Neural progenitor cell (in vitro differentiated cells): Measurements from ENCODE around the gene NIT1. TPM values are rescaled to one million over a fixed set of nuclear protein-coding genes. Genes with fewer than 3 reads are reported as not detected.

Experiments used
- DNase-seq: peaks from one replicate; pipeline ENCODE4 v3.0.0-alpha.2; 2016; ENCODE audit warnings: low spot score
- H2AFZ ChIP-seq: fragments of 200-600 bp; sonication (generic); replicated peaks from 2 replicates; pipeline ENCODE4 v1.6.1; 2016; ENCODE audit warnings: antibody characterized with exemption
- H3F3A ChIP-seq: fragments of 200-600 bp; sonication (generic); 2 replicates; pipeline ENCODE4 v1.6.1; 2016; ENCODE audit warnings: antibody characterized with exemption, low read depth
- H3K27ac ChIP-seq: fragments of 200-600 bp; sonication (generic); 2 replicates; pipeline ENCODE4 v1.5.1; 2016; ENCODE audit warnings: mild to moderate bottlenecking
- H3K27me3 ChIP-seq: fragments of 200-600 bp; sonication (generic); 2 replicates; pipeline ENCODE4 v1.6.1; 2016; ENCODE audit warnings: mild to moderate bottlenecking, moderate library complexity
- H3K36me3 ChIP-seq: fragments of 200-600 bp; sonication (generic); 2 replicates; pipeline ENCODE4 v1.5.1; 2016
- H3K4me1 ChIP-seq: fragments of 200-600 bp; sonication (generic); 2 replicates; pipeline ENCODE4 v1.6.1; 2016; ENCODE audit warnings: mixed run types
- H3K4me2 ChIP-seq: fragments of 200-600 bp; sonication (generic); 2 replicates; pipeline ENCODE4 v1.6.1; 2016
- H3K4me3 ChIP-seq: fragments of 200-600 bp; sonication (generic); 2 replicates; pipeline ENCODE4 v1.5.1; 2016
- H3K79me2 ChIP-seq: fragments of 200-600 bp; sonication (generic); 2 replicates; pipeline ENCODE4 v1.6.1; 2016; ENCODE audit warnings: low read depth
- H3K9ac ChIP-seq: fragments of 200-600 bp; sonication (generic); 2 replicates; pipeline ENCODE4 v1.6.1; 2016
- H3K9me3 ChIP-seq: fragments of 200-600 bp; sonication (generic); 2 replicates; pipeline ENCODE4 v1.5.1; 2016; ENCODE audit warnings: low read depth
- H4K20me1 ChIP-seq: fragments of 200-600 bp; sonication (generic); 2 replicates; pipeline ENCODE4 v1.6.1; 2016; ENCODE audit warnings: low read depth
- H3K27ac Mint-ChIP-seq: 3 replicates; pipeline ENCODE4 v1.8.0; 2021; ENCODE audit warnings: mixed read lengths
- H3K27me3 Mint-ChIP-seq: 2 replicates; pipeline ENCODE4 v1.8.0; 2022; ENCODE audit warnings: low read depth, mild to moderate bottlenecking, inconsistent platforms, moderate library complexity, mixed read lengths; ENCODE audit not compliant: insufficient read depth
- H3K36me3 Mint-ChIP-seq: 3 replicates; pipeline ENCODE4 v1.8.0; 2021; ENCODE audit warnings: mixed read lengths
- H3K4me1 Mint-ChIP-seq: 3 replicates; pipeline ENCODE4 v1.8.0; 2021; ENCODE audit warnings: mixed read lengths
- H3K4me3 Mint-ChIP-seq: 3 replicates; pipeline ENCODE4 v1.8.0; 2021; ENCODE audit warnings: mild to moderate bottlenecking, moderate library complexity, mixed read lengths
- H3K9me3 Mint-ChIP-seq: 3 replicates; pipeline ENCODE4 v1.8.0; 2020; ENCODE audit warnings: mixed read lengths
- CTCF ChIP-seq: fragments of 200-600 bp; sonication (generic); IDR thresholded peaks from 2 replicates; pipeline ENCODE4 v1.5.1; 2017; ENCODE audit warnings: antibody characterized with exemption, mild to moderate bottlenecking
- EZH2 ChIP-seq: fragments of 200-600 bp; sonication (generic); IDR thresholded peaks from 2 replicates; pipeline ENCODE4 v1.6.1; 2017; ENCODE audit warnings: antibody characterized with exemption, mild to moderate bottlenecking, moderate library complexity
- EZH2phosphoT487 ChIP-seq: fragments of 200-600 bp; sonication (generic); IDR thresholded peaks from 2 replicates; pipeline ENCODE4 v1.6.1; 2017; ENCODE audit warnings: antibody characterized with exemption
- total RNA-seq: library from RNA; depleted of rRNA; stranded (reverse); fragments of >200 nt; gene quantifications from 2 replicates; pipeline ENCODE4 v1.2.3, GENCODE V29; 2015; ENCODE audit warnings: low replicate concordance

Gene NIT1
- total RNA-seq, 1 donor from 2014 or later = 39.5 TPM

GRCh38 chr1:161130266-161130665, 12.4 kb downstream of the NIT1 start:
- no peak overlapping the region for H3K4me3 Mint-ChIP-seq

GRCh38 chr1:161131523-161132409, 13.9 kb downstream of the NIT1 start:
- no peaks in the 10 kb centered on the region for H3K36me3 ChIP-seq
- H3K27me3 ChIP-seq = no peaks in the 10 kb centered on the region
- peak overlapping the region; percentile 58 for H2AFZ ChIP-seq
- peaks cover 38% of the 10 kb centered on the region for H3F3A ChIP-seq
- H4K20me1 ChIP-seq = peaks cover 15% of the 10 kb centered on the region
- peak overlapping the region; percentile 90 for H3K4me2 ChIP-seq
- DNase-seq = peak; percentile 36
- H3K9ac ChIP-seq = peak overlapping the region; percentile 78
- no peaks in the 10 kb centered on the region for H3K27me3 Mint-ChIP-seq
- TF ChIP-seq EZH2phosphoT487 (no peak), EZH2 (no peak), CTCF (no peak)
- H3K79me2 ChIP-seq = peaks cover 73% of the 10 kb centered on the region
- H3K36me3 Mint-ChIP-seq = peaks cover 22% of the 10 kb centered on the region
- peak overlapping the region; percentile 95 for H3K27ac Mint-ChIP-seq
- H3K9me3 ChIP-seq = no peaks in the 10 kb centered on the region
- H3K4me3 ChIP-seq = peak overlapping the region; percentile 77
- peak overlapping the region; percentile 98 for H3K27ac ChIP-seq
- no peak overlapping the region for H3K4me3 Mint-ChIP-seq
- peaks cover 20% of the 10 kb centered on the region for H3K4me1 ChIP-seq
- H3K9me3 Mint-ChIP-seq = no peaks in the 10 kb centered on the region
- peaks cover 26% of the 10 kb centered on the region for H3K4me1 Mint-ChIP-seq

More at GRCh38 chr1:161130266-161130665, 12.4 kb downstream of the NIT1 start:
- DNase-seq = no peak
- H3K27ac ChIP-seq = no peak overlapping the region
- Mint-ChIP-seq H3K36me3 (peaks cover 26% of the 10 kb centered on the region), H3K9me3 (no peaks in the 10 kb centered on the region), H3K27me3 (no peaks in the 10 kb centered on the region), H3K27ac (no peak overlapping the region), H3K4me1 (peaks cover 28% of the 10 kb centered on the region)
- H3K4me3 ChIP-seq = peak overlapping the region; percentile 77
- peaks cover 20% of the 10 kb centered on the region for H3K4me1 ChIP-seq
- H3K36me3 ChIP-seq = no peaks in the 10 kb centered on the region
- H3K9me3 ChIP-seq = no peaks in the 10 kb centered on the region
- H3K9ac ChIP-seq = peak overlapping the region; percentile 6
- no peak overlapping the region for H2AFZ ChIP-seq
- peaks cover 38% of the 10 kb centered on the region for H3F3A ChIP-seq
- H3K79me2 ChIP-seq = peaks cover 86% of the 10 kb centered on the region
- peaks cover 22% of the 10 kb centered on the region for H4K20me1 ChIP-seq
- TF ChIP-seq EZH2 = no peak
- TF ChIP-seq EZH2phosphoT487 = no peak
- TF ChIP-seq CTCF = no peak
- no peaks in the 10 kb centered on the region for H3K27me3 ChIP-seq
- H3K4me2 ChIP-seq = peak overlapping the region; percentile 90

- peaks cover 20% of the 10 kb centered on the region for H3K4me1 ChIP-seq
- peaks cover 64% of the 10 kb centered on the region for H3K79me2 ChIP-seq
- H3K9me3 ChIP-seq = no peaks in the 10 kb centered on the region
- H2AFZ ChIP-seq = peak within 1 kb of the TSS; percentile 79
- Mint-ChIP-seq H3K4me3 (no peak within 1 kb of the TSS), H3K27me3 (no peaks in the 10 kb centered on the region), H3K9me3 (no peaks in the 10 kb centered on the region), H3K4me1 (peaks cover 25% of the 10 kb centered on the region), H3K36me3 (peaks cover 17% of the 10 kb centered on the region), H3K27ac (peak within 1 kb of the TSS; percentile 95)
- no peaks in the 10 kb centered on the region for H3K27me3 ChIP-seq
- H3K9ac ChIP-seq = peak within 1 kb of the TSS; percentile 78
- H3K36me3 ChIP-seq = no peaks in the 10 kb centered on the region
- peak within 1 kb of the TSS; percentile 77 for H3K4me3 ChIP-seq
- peaks cover 38% of the 10 kb centered on the region for H3F3A ChIP-seq
- peak within 1 kb of the TSS; percentile 90 for H3K4me2 ChIP-seq
- H4K20me1 ChIP-seq = peaks cover 10% of the 10 kb centered on the region
- peak within 1 kb of the TSS; percentile 98 for H3K27ac ChIP-seq
- TF ChIP-seq EZH2 = no peak
- TF ChIP-seq CTCF = peak; percentile 26
- TF ChIP-seq EZH2phosphoT487 = no peak
- peak; percentile 98 for DNase-seq
Measured at GRCh38 chr1:161132410-161133219, 14.7 kb downstream of the NIT1 start, which contains the start of gene DEDD. Gene DEDD, minus strand, starts transcription at chr1:161132667. Its CDS starts 8,205 bp downstream, at chr1:161124462.
